Esophagus muscularis mucosa (tissue), 3 donors: ENCODE data around the gene ZNG1F.
"Not testable (repeated sequence)": the region's sequence is repeated elsewhere in the genome, so short reads cannot be mapped to it uniquely, and the experiment has no call there.

Experiments
- CTCF ChIP-seq, 3 experiments: fragments of 200-600 bp in 2 of 3; fragments of 450-650 bp in 1 of 3; sonication (generic) in 2 of 3; IDR thresholded peaks; one replicate each; pipeline ENCODE4 v1.5.1; 2017 to 2019; ENCODE audit warnings: antibody characterized with exemption in 3 of 3, mild to moderate bottlenecking in 2 of 3, moderate library complexity in 1 of 3
- POLR2A ChIP-seq: fragments of 450-650 bp; IDR thresholded peaks from one replicate; pipeline ENCODE4 v1.6.1; 2017; ENCODE audit warnings: antibody characterized with exemption, moderate library complexity, mild to moderate bottlenecking, low read depth

GRCh38 chr9:41119719-41120118, 69.4 kb downstream of the ZNG1F start:
- TF ChIP-seq POLR2A; CTCF (IDR thresholded peaks at IDR 0.05): not testable (repeated sequence)
